Osteocyte (in vitro differentiated cells): ENCODE data around the gene CDKL5. TPM values are rescaled to one million over a fixed set of nuclear protein-coding genes. Genes with fewer than 3 reads are reported as not detected.

Experiments
- DNase-seq: peaks from one replicate; pipeline ENCODE4 v3.0.0; 2021; ENCODE audit warnings: mixed read lengths; ENCODE audit not compliant: unreplicated experiment; ENCODE audit errors: extremely low spot score
- H3K27ac Mint-ChIP-seq: one replicate; pipeline ENCODE4 v1.8.0; 2021; ENCODE audit warnings: mild to moderate bottlenecking, mixed read lengths; ENCODE audit not compliant: unreplicated experiment
- H3K27me3 Mint-ChIP-seq: one replicate; pipeline ENCODE4 v1.8.0; 2021; ENCODE audit warnings: mixed read lengths; ENCODE audit not compliant: unreplicated experiment
- H3K36me3 Mint-ChIP-seq: one replicate; pipeline ENCODE4 v1.8.0; 2021; ENCODE audit warnings: mixed read lengths; ENCODE audit not compliant: unreplicated experiment
- H3K4me1 Mint-ChIP-seq: one replicate; pipeline ENCODE4 v1.8.0; 2021; ENCODE audit warnings: mixed read lengths; ENCODE audit not compliant: unreplicated experiment
- H3K4me3 Mint-ChIP-seq: one replicate; pipeline ENCODE4 v1.8.0; 2021; ENCODE audit warnings: mild to moderate bottlenecking, moderate library complexity, mixed read lengths; ENCODE audit not compliant: unreplicated experiment
- H3K9me3 Mint-ChIP-seq: one replicate; pipeline ENCODE4 v1.8.0; 2021; ENCODE audit warnings: mixed read lengths; ENCODE audit not compliant: unreplicated experiment
- CTCF ChIP-seq: fragments of 200-600 bp; sonication (generic); IDR thresholded peaks from 2 replicates; pipeline ENCODE4 v1.5.0; 2021; ENCODE audit warnings: antibody characterized with exemption, mild to moderate bottlenecking, moderate library complexity
- long read RNA-seq: library from polyadenylated mRNA; unstranded; transcript quantifications from one replicate; pipeline ENCODE4 v2.0.0, GENCODE V29; 2021
- total RNA-seq: library from RNA; stranded (reverse); gene quantifications from 2 replicates; pipeline ENCODE4 v1.2.1, GENCODE V29; 2021

The CDKL5 gene
- total RNA-seq, result 10.9 and 12.6 TPM in 2 replicates
- long read RNA-seq, partial matches to known transcripts, result 23 of 31 reads
- long read RNA-seq, other reads (novel, unspliced or antisense), result 8 of 31 reads

DNA sequence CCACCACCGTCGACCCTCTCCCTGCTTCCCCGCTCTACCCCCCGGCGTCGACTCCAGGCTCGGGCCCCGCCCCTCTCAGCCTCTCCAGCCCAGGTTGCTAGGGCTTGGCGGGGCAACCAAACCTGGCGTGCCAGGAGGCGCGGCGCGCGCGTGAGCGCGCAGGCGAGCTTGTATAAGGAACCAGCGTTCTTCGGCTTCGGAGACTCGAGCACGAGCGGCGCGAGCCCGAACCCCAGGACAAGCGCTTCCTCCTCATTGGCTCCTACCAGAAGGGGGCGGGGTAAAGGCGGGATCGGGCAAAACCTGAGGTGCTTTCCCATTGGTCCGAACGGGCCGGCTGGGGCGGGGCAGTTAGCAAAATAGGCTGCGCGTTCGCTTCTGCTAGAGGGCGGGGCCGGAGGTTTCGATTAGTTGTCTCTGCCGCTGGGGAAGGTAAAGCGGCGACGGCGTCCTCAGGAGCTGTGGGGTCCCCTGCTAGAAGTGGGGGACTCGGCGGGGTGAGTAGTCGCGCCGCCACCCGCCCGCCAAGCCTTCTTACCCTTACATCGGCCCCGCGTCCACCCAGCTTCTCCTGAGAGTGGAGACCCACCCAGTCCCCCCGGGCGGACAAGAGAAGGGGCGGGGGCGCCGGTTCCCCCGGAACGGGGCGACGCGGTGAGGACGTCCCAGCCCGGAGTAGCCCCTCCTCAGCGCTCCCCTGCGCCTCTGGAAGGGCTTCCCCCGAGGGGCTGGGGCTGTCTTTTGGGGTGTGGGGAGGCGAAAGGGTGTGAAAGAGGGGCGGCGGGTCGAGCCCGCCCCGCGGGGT lies at the start of gene CDKL5:
CDKL5 (plus strand) TSS at position 410 of the 805 bp plus-strand sequence. CDS start 81,489 bp downstream, outside the sequence.
- peak within 1 kb of the TSS; percentile 85 for H3K27ac Mint-ChIP-seq
- no peaks in the 10 kb centered on the region for H3K36me3 Mint-ChIP-seq
- H3K9me3 Mint-ChIP-seq, result no peaks in the 10 kb centered on the region
- no peaks in the 10 kb centered on the region for H3K27me3 Mint-ChIP-seq
- no peak for TF ChIP-seq CTCF
- H3K4me1 Mint-ChIP-seq, result peaks cover 24% of the 10 kb centered on the region
- DNase-seq, result peak; percentile 98
- H3K4me3 Mint-ChIP-seq, result peak within 1 kb of the TSS; percentile 78

DNA sequence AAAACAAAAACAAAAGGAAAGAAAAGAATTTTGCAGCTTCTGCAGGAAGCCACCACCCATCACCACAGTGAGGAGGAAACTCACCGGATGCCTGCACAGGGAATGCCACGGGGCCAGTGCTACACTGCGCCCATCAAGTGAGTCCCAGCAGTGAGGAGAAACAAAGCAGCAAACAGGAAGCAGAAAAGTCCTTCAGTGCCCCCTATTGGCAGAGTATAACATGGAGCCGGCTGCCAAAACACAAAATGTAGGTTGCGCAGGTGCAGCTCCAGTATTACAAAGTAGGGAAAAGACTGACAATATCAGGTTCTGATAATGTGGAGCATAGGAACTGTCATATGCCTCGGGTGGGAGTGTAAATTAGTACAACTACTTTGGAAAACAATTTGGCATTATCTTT lies 47.6 kb upstream of the CDKL5 start:
- no peaks in the 10 kb centered on the region for H3K27me3 Mint-ChIP-seq
- H3K9me3 Mint-ChIP-seq, result no peaks in the 10 kb centered on the region
- DNase-seq, result no peak
- no peak overlapping the region for H3K4me3 Mint-ChIP-seq
- peak; percentile 63 for TF ChIP-seq CTCF
- no peaks in the 10 kb centered on the region for H3K36me3 Mint-ChIP-seq
- no peaks in the 10 kb centered on the region for H3K4me1 Mint-ChIP-seq
- H3K27ac Mint-ChIP-seq, result no peak overlapping the region

DNA sequence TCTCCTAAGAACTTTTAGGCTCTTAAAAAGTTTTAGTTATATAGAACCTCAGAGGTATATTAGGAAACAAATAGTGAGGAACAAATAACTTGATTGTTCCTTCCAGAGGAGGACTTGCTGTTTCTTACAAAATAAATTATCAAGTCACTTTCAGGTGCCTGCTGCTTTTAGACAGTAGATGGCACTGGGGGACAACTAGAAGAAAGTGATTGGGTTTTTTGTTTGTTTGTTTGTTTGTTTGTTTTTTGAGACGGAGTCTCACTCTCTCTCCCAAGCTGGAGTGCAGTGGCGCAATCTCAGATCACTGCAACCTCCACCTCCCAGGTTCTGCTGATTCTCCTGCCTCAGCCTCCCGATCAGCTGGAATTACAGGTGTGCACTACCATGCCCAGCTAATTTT lies 35.4 kb upstream of the CDKL5 start:
- Mint-ChIP-seq H3K9me3 (no peaks in the 10 kb centered on the region), H3K36me3 (no peaks in the 10 kb centered on the region), H3K27ac (no peak overlapping the region), H3K4me1 (no peaks in the 10 kb centered on the region), H3K27me3 (no peaks in the 10 kb centered on the region), H3K4me3 (no peak overlapping the region)
- no peak for DNase-seq
- TF ChIP-seq CTCF, result no peak

- no peaks in the 10 kb centered on the region for H3K4me1 Mint-ChIP-seq
- no peaks in the 10 kb centered on the region for H3K9me3 Mint-ChIP-seq
- H3K27me3 Mint-ChIP-seq, result no peaks in the 10 kb centered on the region
- no peaks in the 10 kb centered on the region for H3K36me3 Mint-ChIP-seq
- TF ChIP-seq CTCF, result peak; percentile 71
- H3K27ac Mint-ChIP-seq, result no peak overlapping the region
- no peak for DNase-seq
- H3K4me3 Mint-ChIP-seq, result no peak overlapping the region
Measured at GRCh38 chrX:18390941-18391538, 34.4 kb upstream of the CDKL5 start.

DNA sequence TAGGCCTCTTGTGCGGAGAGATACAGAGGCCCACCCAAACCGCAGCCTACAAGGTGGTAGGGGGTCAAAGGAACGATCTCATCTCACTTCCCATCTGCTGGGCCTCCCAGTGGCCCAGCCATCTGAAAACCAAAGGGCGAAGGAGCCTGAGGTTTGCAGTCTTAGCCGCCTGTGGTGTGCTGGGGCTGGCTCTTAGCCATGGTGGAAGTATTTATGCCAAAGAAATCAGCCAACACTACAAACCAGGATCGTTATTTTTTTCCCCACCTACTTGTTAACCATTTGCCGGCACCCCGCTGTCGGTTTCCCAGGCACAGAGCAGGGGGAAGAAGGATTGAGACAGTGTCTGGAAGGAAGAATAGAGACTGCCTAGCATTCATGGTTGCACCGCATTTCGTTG lies 30.9 kb upstream of the CDKL5 start:
- TF ChIP-seq CTCF, result no peak
- DNase-seq, result no peak
- no peak overlapping the region for H3K27ac Mint-ChIP-seq

More for the DNA sequence above, 30.9 kb upstream of the CDKL5 start:
- Mint-ChIP-seq H3K4me3 (no peak overlapping the region), H3K4me1 (no peaks in the 10 kb centered on the region), H3K27me3 (no peaks in the 10 kb centered on the region), H3K9me3 (no peaks in the 10 kb centered on the region), H3K36me3 (no peaks in the 10 kb centered on the region)
